Activated CD8-positive, alpha-beta T cell treated with anti-CD3 and anti-CD28 coated beads for 36 hours (primary cell): ENCODE results near the gene SNRK. TPM values are rescaled to one million over a fixed set of nuclear protein-coding genes. Genes with fewer than 3 reads are reported as not detected.

ENCODE experiments used
- ATAC-seq: fragments of 200-7000 bp; cut with Tn5 transposase; one replicate; pipeline ENCODE4 v1.10.0; 2021; ENCODE audit warnings: mild to moderate bottlenecking, moderate library complexity
- CTCF ChIA-PET: fragments of 350-600 bp; sonication (Branson Sonifier 250); formaldehyde crosslinking; loops from one replicate; lab custom pipeline; 2021; ENCODE audit warnings: antibody characterized with exemption; lab: Charles Lee
- POLR2A ChIA-PET: fragments of 350-600 bp; sonication (Branson Sonifier 250); formaldehyde crosslinking; loops from one replicate; lab custom pipeline; 2021; ENCODE audit warnings: antibody characterized with exemption; lab: Charles Lee
- DNase-seq: peaks from one replicate; pipeline ENCODE4 v3.0.0-alpha.2; 2020
- H3K27ac Mint-ChIP-seq: one replicate; pipeline ENCODE4 v1.8.0; 2021; ENCODE audit warnings: mild to moderate bottlenecking, mixed read lengths
- H3K27me3 Mint-ChIP-seq: one replicate; pipeline ENCODE4 v1.8.0; 2021; ENCODE audit warnings: mixed read lengths
- H3K36me3 Mint-ChIP-seq: one replicate; pipeline ENCODE4 v1.8.0; 2021; ENCODE audit warnings: low read depth, mixed read lengths
- H3K4me1 Mint-ChIP-seq: one replicate; pipeline ENCODE4 v1.8.0; 2021; ENCODE audit warnings: low read depth, mixed read lengths
- H3K4me3 Mint-ChIP-seq: one replicate; pipeline ENCODE4 v1.8.0; 2021; ENCODE audit warnings: mild to moderate bottlenecking, moderate library complexity, mixed read lengths
- H3K9me3 Mint-ChIP-seq: one replicate; pipeline ENCODE4 v1.8.0; 2021; ENCODE audit warnings: mixed read lengths
- intact Hi-C: fragments of 100-400 bp; cut with micrococcal nuclease; formaldehyde crosslinking; loops from one replicate; pipeline ENCODE4 v1.10.0; 2022
- total RNA-seq, 2 experiments: library from RNA; stranded (reverse); gene quantifications; one replicate each; pipeline ENCODE4 v1.2.3, GENCODE V29; 2021
- TF ChIP-seq, protein P1 (sequence below): fragments of 200-600 bp; IDR thresholded peaks from one replicate; pipeline ENCODE4 v1.8.0; 2022; ENCODE audit warnings: antibody characterized with exemption, mild to moderate bottlenecking

SNRK gene
- total RNA-seq, 2 experiments from 2014 or later: 28.9 to 29.2 TPM

DNA sequence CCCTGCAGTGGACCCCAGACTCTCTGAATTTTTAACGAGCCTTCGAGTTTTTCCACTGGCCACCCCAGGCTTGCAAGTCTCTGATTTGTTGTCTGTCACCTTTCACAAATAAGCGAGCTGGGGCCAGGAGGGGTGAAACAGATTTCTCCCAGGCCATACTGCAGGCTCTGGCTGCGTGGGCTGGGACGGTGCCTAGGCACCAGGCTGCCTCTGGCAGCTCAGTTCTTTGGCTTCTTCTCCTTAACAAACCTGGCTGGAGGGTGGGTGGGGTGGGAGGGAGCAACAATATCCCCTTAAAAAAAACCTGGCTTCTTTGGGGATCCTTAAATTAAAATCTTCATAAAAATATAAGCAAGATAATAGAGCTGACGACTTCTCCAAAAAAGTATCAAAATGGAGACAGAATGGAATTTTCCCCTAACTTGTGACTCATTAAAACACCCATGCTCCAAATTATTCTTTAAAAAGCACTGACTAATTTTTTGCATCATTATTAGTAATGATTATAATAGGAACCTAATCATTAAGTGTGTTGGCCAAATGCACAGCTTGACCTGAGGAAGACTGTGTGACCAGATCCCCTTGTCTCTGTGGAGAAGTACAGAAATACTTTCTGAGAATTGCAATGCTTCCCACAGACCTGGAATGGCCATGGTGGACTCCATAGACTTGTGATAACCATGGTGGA lies 84.1 kb downstream of the SNRK start:
- intact Hi-C loops: loop anchor here (10.0 kb wide), 1 partner anchor 86 kb away; the partner anchor contains the start of gene SNRK
- POLR2A ChIA-PET: interaction anchor here (1.5 kb wide), 1 partner anchor 24 kb away, joined by 3 read pairs; no protein-coding TSS in a partner anchor
- Mint-ChIP-seq H3K27me3 (no peaks in the 10 kb centered on the region), H3K36me3 (no peaks in the 10 kb centered on the region), H3K9me3 (no peaks in the 10 kb centered on the region), H3K27ac (no peak overlapping the region), H3K4me1 (peaks cover 7% of the 10 kb centered on the region), H3K4me3 (no peak overlapping the region)
- DNase-seq (no peak), ATAC-seq (no peak)
- CTCF ChIA-PET: interaction anchor here (0.6 kb wide), 1 partner anchor 50 kb away, joined by 3 read pairs; no protein-coding TSS in a partner anchor
- TF ChIP-seq, protein P1, sequence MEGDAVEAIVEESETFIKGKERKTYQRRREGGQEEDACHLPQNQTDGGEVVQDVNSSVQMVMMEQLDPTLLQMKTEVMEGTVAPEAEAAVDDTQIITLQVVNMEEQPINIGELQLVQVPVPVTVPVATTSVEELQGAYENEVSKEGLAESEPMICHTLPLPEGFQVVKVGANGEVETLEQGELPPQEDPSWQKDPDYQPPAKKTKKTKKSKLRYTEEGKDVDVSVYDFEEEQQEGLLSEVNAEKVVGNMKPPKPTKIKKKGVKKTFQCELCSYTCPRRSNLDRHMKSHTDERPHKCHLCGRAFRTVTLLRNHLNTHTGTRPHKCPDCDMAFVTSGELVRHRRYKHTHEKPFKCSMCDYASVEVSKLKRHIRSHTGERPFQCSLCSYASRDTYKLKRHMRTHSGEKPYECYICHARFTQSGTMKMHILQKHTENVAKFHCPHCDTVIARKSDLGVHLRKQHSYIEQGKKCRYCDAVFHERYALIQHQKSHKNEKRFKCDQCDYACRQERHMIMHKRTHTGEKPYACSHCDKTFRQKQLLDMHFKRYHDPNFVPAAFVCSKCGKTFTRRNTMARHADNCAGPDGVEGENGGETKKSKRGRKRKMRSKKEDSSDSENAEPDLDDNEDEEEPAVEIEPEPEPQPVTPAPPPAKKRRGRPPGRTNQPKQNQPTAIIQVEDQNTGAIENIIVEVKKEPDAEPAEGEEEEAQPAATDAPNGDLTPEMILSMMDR: no peak

DNA sequence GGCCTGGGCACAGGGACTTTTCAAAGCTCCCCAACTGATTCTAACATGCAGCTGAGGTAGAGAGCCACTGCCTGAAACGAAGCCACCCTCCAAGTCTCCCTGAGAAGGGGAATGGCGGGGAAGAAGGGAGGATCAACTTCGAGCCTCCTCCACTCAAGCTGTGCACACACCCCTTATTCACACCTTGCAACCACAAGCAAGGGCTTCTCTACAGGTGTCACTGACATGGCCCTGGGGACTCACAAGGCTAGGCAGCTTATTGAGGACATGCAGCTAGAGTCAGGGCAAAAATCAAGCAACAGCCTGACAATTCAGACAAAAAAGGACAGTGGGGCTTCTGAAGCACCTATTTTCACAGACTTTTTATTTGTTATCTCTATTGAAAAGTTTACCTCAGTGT lies 85.2 kb downstream of the SNRK start:
- DNase-seq: no peak
- H3K36me3 Mint-ChIP-seq: no peaks in the 10 kb centered on the region
- H3K4me1 Mint-ChIP-seq: peaks cover 7% of the 10 kb centered on the region
- CTCF ChIA-PET: interaction anchor here (0.8 kb wide), 1 partner anchor 132 kb away, joined by 3 read pairs; no protein-coding TSS in a partner anchor
- H3K9me3 Mint-ChIP-seq: no peaks in the 10 kb centered on the region
- POLR2A ChIA-PET: interaction anchor here (0.6 kb wide), 1 partner anchor 75 kb away, joined by 3 read pairs; no protein-coding TSS in a partner anchor
- TF ChIP-seq, protein P1: no peak
- H3K27me3 Mint-ChIP-seq: no peaks in the 10 kb centered on the region
- no peak overlapping the region for H3K27ac Mint-ChIP-seq
- no peak overlapping the region for H3K4me3 Mint-ChIP-seq
- ATAC-seq: no peak
- intact Hi-C loops: loop anchor here (10.0 kb wide), 1 partner anchor 87 kb away; the partner anchor contains the start of gene SNRK

DNA sequence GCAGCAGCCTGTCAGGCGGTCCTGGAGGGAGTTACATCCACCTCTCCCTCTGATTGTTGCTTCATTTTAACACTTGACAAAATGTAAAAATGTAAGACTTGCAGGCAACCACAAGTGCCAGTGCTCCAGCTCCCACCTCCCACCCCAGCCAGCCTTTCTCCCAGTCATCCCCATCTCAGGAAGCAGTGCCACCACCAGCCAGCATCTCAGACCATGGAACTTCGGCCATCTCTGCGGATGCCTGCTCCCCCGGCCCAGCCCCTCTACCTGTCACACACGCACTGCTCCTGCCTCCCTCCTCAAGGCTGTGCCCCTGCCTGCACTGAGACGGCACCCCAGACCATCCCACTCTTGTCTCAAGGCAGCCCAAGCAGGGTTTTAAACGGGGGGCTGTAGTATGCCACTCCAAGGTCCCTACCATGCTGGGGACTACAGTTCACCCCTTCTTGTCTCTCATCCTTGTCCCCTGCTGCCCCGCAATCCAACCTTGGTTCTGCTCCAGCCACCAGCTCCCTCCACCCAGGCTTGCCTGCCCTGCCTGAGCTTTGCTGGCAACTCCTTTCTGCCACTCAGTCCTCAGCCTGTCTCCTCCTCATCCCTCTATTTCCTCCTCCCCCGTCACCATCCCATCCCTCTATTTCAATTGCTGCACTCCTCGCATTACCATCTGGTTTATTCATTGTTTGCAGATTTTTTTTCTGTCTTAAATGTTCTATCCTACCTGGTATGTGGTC lies 85.8 kb downstream of the SNRK start:
- ATAC-seq (no peak), DNase-seq (no peak)
- intact Hi-C loops: loop anchor here (10.0 kb wide), 1 partner anchor 87 kb away; the partner anchor contains the start of gene SNRK
- no peaks in the 10 kb centered on the region for H3K36me3 Mint-ChIP-seq
- POLR2A ChIA-PET: no interaction called here
- H3K9me3 Mint-ChIP-seq: no peaks in the 10 kb centered on the region
- no peak overlapping the region for H3K4me3 Mint-ChIP-seq
- peaks cover 10% of the 10 kb centered on the region for H3K4me1 Mint-ChIP-seq
- H3K27ac Mint-ChIP-seq: no peak overlapping the region
- TF ChIP-seq, protein P1: no peak
- CTCF ChIA-PET: interaction anchor here (0.8 to 1.4 kb wide), 3 partner anchors 76 to 133 kb away, joined by 3 to 4 read pairs (median 3); no protein-coding TSS in a partner anchor
- H3K27me3 Mint-ChIP-seq: no peaks in the 10 kb centered on the region

DNA sequence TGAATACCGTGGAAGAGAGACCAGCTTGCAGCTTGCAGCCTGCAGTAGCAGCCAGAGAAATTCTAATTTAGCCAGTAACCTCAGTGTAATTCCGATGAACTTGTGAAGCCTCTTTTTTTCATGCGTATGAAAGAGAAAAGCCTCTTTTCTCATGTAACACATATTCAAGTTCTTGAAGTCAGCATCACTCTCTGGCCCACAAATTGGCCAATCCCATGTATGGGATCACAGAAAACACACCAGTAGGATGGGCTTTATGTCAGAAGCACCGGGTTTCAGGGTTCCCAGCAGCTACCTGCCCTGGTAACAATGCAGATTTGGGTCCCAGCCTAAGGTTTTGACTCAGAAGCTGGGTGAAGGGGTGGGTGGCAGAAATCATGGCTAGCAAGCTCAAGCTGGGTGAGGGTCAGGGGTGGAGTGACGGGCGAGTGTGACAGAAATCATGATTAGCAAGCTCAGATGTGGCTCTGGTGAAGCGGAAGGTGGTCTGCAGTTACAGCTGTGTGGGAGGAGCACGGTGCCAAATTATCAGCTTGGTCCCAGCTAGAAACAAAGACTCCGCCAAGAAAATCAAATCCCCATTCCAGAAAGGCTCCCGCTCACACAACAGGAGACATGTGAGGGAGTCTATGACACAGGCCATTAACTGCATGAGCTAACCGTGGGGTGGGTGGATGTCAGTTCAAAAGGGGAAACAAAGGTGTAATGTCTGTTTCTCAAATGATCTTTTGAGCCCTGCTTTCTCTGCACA lies 86.6 kb downstream of the SNRK start:
- DNase-seq: no peak
- TF ChIP-seq, protein P1: no peak
- ChIA-PET POLR2A (no interaction called here), CTCF (interaction anchor here (1.1 to 1.4 kb wide), 4 partner anchors 52 to 150 kb away, joined by 3 to 4 read pairs (median 4); no protein-coding TSS in a partner anchor)
- Mint-ChIP-seq H3K27ac (no peak overlapping the region), H3K27me3 (no peaks in the 10 kb centered on the region), H3K9me3 (no peaks in the 10 kb centered on the region), H3K4me1 (peaks cover 16% of the 10 kb centered on the region), H3K36me3 (no peaks in the 10 kb centered on the region), H3K4me3 (no peak overlapping the region)
- ATAC-seq: no peak
- intact Hi-C loops: loop anchor here (10.0 kb wide), 1 partner anchor 88 kb away; the partner anchor contains the start of gene SNRK
